Activated B cell treated with CpG ODN at 0.5 μM for 24 hours (primary cell): Measurements from ENCODE around the gene OBSCN. TPM values are rescaled to one million over a fixed set of nuclear protein-coding genes. Genes with fewer than 3 reads are reported as not detected.
"Not testable (repeated sequence)": the region's sequence is repeated elsewhere in the genome, so short reads cannot be mapped to it uniquely, and the experiment has no call there.

Source experiments
- ATAC-seq: fragments of 200-7000 bp; cut with Tn5 transposase; one replicate; pipeline ENCODE4 v1.10.0; 2021; ENCODE audit warnings: low read depth, mild to moderate bottlenecking, moderate library complexity
- CTCF ChIA-PET: fragments of 350-600 bp; sonication (Branson Sonifier 250); formaldehyde crosslinking; loops from one replicate; lab custom pipeline; 2021; ENCODE audit warnings: antibody characterized with exemption; lab: Charles Lee
- POLR2A ChIA-PET: fragments of 350-600 bp; sonication (Branson Sonifier 250); formaldehyde crosslinking; loops from one replicate; lab custom pipeline; 2021; ENCODE audit warnings: antibody characterized with exemption; lab: Charles Lee
- DNase-seq: peaks from one replicate; pipeline ENCODE4 v3.0.0; 2022
- H3K27ac Mint-ChIP-seq: one replicate; pipeline ENCODE4 v1.8.0; 2020; ENCODE audit warnings: mixed read lengths
- H3K27me3 Mint-ChIP-seq: one replicate; pipeline ENCODE4 v1.8.0; 2021; ENCODE audit warnings: mixed read lengths
- H3K36me3 Mint-ChIP-seq: one replicate; pipeline ENCODE4 v1.8.0; 2021; ENCODE audit warnings: low read depth, mixed read lengths
- H3K4me1 Mint-ChIP-seq: one replicate; pipeline ENCODE4 v1.8.0; 2021; ENCODE audit warnings: mixed read lengths
- H3K4me3 Mint-ChIP-seq: one replicate; pipeline ENCODE4 v1.8.0; 2020; ENCODE audit warnings: mild to moderate bottlenecking, mixed read lengths
- H3K9me3 Mint-ChIP-seq: one replicate; pipeline ENCODE4 v1.8.0; 2020; ENCODE audit warnings: mixed read lengths
- intact Hi-C: fragments of 100-400 bp; cut with micrococcal nuclease; formaldehyde crosslinking; loops from one replicate; pipeline ENCODE4 v1.15.1; 2024
- total RNA-seq: library from RNA; stranded (reverse); gene quantifications from 2 replicates; pipeline ENCODE4 v1.2.3, GENCODE V29; 2022
- TF ChIP-seq, protein P1 (sequence below): fragments of 200-600 bp; IDR thresholded peaks from one replicate; pipeline ENCODE4 v1.8.0; 2022; ENCODE audit warnings: antibody characterized with exemption, mild to moderate bottlenecking

Gene OBSCN
- total RNA-seq, 1 donor from 2014 or later = 19.8 TPM

DNA sequence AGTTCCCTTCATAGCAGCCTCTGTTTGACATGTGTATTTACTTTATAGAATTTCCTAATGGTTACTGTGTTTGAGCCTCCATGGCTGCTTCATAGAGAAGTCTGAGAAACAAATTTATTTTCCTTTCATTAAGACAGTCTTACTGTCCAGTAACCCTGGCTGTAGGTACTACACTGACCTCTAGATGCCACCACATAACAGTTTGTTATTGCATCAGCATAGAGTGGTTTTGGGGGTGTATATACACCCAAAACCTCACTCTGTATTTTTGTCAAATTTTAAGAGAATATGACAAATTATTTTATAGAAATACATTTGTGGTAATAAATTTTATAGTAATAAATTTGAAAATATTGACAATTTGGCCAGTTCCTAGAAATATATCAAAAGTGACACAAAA lies 57.3 kb downstream of the OBSCN start:
- DNase-seq = no peak
- H3K4me3 Mint-ChIP-seq = no peak overlapping the region
- intact Hi-C loops = no loop called here
- POLR2A ChIA-PET = no interaction called here
- no peaks in the 10 kb centered on the region for H3K27me3 Mint-ChIP-seq
- H3K27ac Mint-ChIP-seq = no peak overlapping the region
- TF ChIP-seq, protein P1, sequence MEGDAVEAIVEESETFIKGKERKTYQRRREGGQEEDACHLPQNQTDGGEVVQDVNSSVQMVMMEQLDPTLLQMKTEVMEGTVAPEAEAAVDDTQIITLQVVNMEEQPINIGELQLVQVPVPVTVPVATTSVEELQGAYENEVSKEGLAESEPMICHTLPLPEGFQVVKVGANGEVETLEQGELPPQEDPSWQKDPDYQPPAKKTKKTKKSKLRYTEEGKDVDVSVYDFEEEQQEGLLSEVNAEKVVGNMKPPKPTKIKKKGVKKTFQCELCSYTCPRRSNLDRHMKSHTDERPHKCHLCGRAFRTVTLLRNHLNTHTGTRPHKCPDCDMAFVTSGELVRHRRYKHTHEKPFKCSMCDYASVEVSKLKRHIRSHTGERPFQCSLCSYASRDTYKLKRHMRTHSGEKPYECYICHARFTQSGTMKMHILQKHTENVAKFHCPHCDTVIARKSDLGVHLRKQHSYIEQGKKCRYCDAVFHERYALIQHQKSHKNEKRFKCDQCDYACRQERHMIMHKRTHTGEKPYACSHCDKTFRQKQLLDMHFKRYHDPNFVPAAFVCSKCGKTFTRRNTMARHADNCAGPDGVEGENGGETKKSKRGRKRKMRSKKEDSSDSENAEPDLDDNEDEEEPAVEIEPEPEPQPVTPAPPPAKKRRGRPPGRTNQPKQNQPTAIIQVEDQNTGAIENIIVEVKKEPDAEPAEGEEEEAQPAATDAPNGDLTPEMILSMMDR = no peak
- no peak for ATAC-seq
- H3K36me3 Mint-ChIP-seq = peaks cover 9% of the 10 kb centered on the region
- H3K4me1 Mint-ChIP-seq = no peaks in the 10 kb centered on the region
- H3K9me3 Mint-ChIP-seq = peaks cover 6% of the 10 kb centered on the region
- CTCF ChIA-PET = no interaction called here

DNA sequence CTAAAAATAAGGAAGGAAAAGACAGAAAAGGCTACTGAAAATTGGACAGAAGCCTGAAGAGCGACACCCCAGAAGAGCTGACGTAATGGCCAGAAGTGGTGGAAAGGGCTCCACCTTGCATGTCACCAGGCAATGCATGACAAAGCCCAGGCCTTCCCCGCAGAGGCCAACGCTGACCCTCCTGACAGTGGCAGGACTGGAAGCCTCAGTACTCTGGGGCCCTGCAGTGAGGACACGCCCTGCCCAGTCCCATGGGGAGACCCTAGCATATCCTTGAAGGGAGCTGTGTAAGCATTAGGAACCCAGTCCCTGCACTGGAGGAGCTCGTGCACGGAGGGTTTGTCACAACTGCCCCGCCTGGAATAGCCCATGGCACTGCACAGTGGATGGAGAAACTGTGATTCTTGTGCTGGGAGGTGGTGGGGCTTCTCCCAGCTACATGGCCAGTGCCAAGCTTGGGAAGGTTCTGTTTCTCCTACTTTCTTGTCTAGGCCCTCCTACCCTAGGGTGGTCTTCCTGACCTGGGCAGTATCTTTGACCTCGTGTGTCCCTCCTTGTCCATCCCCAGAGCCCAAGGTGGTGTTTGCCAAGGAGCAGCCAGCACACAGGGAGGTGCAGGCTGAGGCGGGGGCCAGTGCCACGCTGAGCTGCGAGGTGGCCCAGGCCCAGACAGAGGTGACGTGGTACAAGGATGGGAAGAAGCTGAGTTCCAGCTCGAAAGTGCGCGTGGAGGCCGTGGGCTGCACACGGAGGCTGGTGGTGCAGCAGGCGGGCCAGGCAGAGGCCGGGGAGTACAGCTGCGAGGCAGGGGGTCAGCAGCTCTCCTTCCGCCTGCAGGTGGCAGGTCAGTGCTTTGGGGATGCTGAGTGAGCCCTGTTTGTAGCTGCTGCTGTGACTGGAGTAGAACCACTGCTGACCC lies 60.4 kb downstream of the OBSCN start:
- no peaks in the 10 kb centered on the region for H3K9me3 Mint-ChIP-seq
- TF ChIP-seq, protein P1 = no peak

DNA sequence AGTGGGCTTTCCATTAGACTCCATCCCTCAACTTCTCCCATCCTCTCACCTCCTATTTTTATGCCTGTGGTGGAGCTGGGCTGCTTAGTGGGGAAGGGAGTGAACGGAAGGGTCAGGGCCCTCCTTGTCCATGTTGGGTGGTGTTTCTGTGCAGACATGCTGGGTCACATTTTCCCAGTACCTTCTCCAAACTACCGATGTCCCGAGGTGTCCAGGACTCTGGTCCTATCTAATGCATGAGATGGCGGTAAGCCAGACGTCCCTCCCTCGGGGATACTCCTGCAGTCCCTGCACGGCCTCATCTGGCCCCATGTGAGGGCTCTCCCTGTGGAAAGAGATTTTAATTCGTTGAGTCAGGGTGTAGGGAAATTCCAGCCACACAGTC lies 61.0 kb downstream of the OBSCN start:
- no peak overlapping the region for H3K27ac Mint-ChIP-seq
- ChIA-PET POLR2A (no interaction called here), CTCF (no interaction called here)
- ATAC-seq (no peak), DNase-seq (no peak)
- intact Hi-C loops = no loop called here
- no peaks in the 10 kb centered on the region for H3K9me3 Mint-ChIP-seq
- TF ChIP-seq, protein P1 = no peak
- H3K4me1 Mint-ChIP-seq = no peaks in the 10 kb centered on the region
- no peak overlapping the region for H3K4me3 Mint-ChIP-seq
- H3K36me3 Mint-ChIP-seq = no peaks in the 10 kb centered on the region
- no peaks in the 10 kb centered on the region for H3K27me3 Mint-ChIP-seq

More for the DNA sequence above, 60.4 kb downstream of the OBSCN start:
- DNase-seq (no peak), ATAC-seq (no peak)
- intact Hi-C loops = no loop called here
- ChIA-PET POLR2A (no interaction called here), CTCF (no interaction called here)
- Mint-ChIP-seq H3K4me3 (no peak overlapping the region), H3K36me3 (no peaks in the 10 kb centered on the region), H3K4me1 (no peaks in the 10 kb centered on the region), H3K27me3 (no peaks in the 10 kb centered on the region), H3K27ac (no peak overlapping the region)

DNA sequence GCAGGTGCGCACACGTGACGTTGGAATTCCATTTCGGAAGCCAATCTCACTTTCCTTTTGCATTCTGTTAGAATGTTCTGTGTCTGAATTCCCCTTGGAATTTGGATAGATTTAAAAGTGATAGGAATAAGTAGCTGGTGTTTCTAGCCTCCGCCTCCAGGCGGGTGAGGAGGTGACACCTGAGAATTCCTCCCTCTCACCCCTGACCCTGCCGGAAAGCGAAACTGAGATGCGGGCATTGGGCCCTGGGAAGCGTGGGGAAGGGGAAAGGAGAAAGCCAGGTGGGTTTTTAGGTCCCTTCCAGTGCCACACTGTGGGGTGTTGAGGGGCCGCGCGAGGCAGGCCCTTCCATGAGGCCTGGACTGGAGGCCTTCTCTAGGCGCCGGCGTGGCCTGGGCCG lies 61.6 kb downstream of the OBSCN start:
- H3K36me3 Mint-ChIP-seq, ATAC-seq, intact Hi-C loops, H3K4me3 Mint-ChIP-seq, H3K9me3 Mint-ChIP-seq, H3K27me3 Mint-ChIP-seq, H3K4me1 Mint-ChIP-seq, H3K27ac Mint-ChIP-seq, CTCF ChIA-PET, DNase-seq: not testable (repeated sequence)
- POLR2A ChIA-PET = interaction anchor here (0.5 kb wide), 1 partner anchor 176 kb away, joined by 5 read pairs; no protein-coding TSS in a partner anchor

DNA sequence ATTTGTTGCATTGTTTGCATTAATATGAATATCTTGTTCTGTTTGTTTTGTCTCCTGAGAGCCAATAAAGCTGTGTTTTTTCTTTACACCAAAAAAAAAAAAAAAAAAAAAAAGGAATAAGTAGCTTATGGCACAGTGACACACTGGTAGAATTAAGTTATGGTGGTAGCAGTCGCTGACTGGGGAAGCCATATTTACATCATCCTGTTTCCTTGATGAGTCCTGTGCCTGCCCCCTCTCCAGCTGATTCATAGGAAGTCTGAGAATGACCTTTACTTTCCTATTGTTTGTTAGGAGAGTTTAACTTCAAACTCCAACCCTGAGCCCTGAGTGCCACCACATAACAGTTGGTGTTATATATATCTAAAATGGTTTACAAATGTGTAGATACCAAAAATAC lies 62.2 kb downstream of the OBSCN start:
- Mint-ChIP-seq H3K9me3 (no peaks in the 10 kb centered on the region), H3K27ac (no peak overlapping the region), H3K4me1 (peaks cover 3% of the 10 kb centered on the region), H3K36me3 (no peaks in the 10 kb centered on the region), H3K4me3 (no peak overlapping the region), H3K27me3 (no peaks in the 10 kb centered on the region)
- ChIA-PET CTCF (no interaction called here), POLR2A (interaction anchor here (0.5 kb wide), 1 partner anchor 176 kb away, joined by 5 read pairs; no protein-coding TSS in a partner anchor)
- DNase-seq (no peak), ATAC-seq (no peak)
- TF ChIP-seq, protein P1 = no peak
- intact Hi-C loops = no loop called here
